NCI-H2081 (cell line): ENCODE data around the gene COPZ1.
A peak's percentile ranks its signal among the peaks of the same experiment; 100 is the strongest.
"Not testable (repeated sequence)": the region's sequence is repeated elsewhere in the genome, so short reads cannot be mapped to it uniquely, and the experiment has no call there.

ENCODE experiments used
- DNase-seq, 2 experiments: peaks; one replicate each; lab custom pipeline; 2025; lab: John Stamatoyannopoulos, UW

Gene COPZ1, protein sequence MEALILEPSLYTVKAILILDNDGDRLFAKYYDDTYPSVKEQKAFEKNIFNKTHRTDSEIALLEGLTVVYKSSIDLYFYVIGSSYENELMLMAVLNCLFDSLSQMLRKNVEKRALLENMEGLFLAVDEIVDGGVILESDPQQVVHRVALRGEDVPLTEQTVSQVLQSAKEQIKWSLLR

DNA sequence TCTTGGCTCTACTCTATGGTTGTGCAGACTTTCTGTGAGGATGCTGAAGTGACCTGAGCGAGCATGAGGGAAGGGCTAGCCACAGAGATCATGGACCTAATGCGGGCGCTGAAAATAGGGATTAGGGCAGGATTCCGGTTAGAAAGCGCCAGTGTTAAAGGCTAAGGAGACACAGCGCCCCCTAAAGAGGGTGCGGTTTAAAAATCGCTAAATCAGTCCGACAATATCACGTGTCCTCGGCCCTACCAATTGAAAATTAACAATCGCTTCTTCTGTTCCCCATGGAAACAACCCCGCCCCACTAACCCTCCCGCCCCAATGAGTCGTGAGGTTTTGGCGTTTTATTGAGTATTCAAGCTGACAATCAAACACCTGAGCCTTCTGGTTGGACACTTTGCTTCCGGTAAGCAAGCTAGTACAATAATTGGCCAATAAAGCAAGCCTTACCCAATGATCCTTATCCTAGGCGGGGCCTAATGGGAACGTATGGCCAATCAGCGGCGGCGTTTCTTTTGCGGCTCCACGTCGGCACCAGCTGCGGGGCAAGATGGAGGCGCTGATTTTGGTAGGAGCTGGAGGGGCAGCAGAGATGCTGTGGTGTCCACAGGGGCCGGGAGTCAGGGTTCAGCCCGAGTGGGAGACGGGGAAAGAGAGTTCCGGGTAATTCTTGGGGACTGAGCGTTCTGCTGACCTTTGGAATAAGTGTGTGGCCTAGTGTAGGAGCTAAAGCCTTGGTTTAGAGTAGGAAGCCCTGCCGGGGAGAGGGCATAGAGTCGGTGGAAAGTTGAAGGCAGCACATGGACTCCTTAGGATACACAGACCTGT is at the start of gene COPZ1:
TSS of gene COPZ1 (plus strand) at position 515 of the 825 bp plus-strand sequence. CDS start at position 548, 33 bp downstream.
- DNase-seq: peak; percentile 98 to 100

GRCh38 chr12:54276368-54276767 is 48.6 kb upstream of the COPZ1 start:
- no peak for DNase-seq

- no peak for DNase-seq
Measured at GRCh38 chr12:54277823-54278276, 47.1 kb upstream of the COPZ1 start.

GRCh38 chr12:54279227-54279631 is 45.7 kb upstream of the COPZ1 start:
- no peak for DNase-seq

DNA sequence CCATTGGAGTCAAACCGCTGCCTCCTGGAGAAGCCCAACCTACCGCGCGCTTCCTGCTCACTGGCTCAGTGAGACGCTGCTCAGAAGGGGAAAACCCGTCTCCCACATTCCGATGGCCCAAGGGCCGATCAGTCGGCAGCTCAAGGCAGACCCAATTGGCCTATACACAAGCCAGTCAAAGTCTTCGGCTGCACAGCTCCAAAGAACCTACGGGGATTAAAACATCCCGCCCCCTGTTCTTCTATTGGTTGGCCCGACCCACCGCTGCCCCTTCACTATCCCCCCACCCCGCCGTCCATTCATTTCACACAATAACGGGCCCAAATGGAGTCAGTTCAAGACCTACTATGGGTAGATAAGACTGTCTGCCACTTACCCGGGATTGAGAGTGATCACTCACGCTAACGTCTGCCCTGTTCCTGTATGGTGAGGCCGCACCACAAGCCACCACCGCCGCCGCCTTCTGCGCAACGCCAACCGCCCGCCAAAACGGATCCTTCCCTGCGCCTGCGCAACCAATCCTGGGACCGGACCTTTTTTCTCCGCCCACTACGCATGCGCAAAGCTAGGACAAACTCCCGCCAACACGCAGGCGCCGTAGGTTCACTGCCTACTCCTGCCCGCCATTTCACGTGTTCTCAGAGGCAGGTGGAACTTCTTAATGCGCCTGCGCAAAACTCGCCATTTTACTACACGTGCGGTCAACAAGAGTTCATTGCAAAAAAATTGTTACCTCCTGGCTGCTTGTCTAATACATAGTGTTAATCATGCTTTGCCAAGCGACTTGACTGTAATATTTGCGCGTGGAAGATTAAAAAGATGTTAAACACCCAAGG is 45.1 kb upstream of the COPZ1 start, which contains the start of gene CBX5:
TSS of gene CBX5 (minus strand) at position 491 of the 836 bp plus-strand sequence. CDS start 22,472 bp downstream, outside the sequence.
- DNase-seq: peak; percentile 98 to 100

- DNase-seq: peak; percentile 99 to 100
Measured at GRCh38 chr12:54280468-54281260, 44.3 kb upstream of the COPZ1 start, which contains the start of gene HNRNPA1. Gene HNRNPA1 (plus strand): TSS chr12:54280726. CDS start chr12:54280808, 82 bp downstream.

- not testable (repeated sequence) for DNase-seq
Measured at GRCh38 chr12:54281261-54281638, 43.7 kb upstream of the COPZ1 start.

GRCh38 chr12:54281694-54282093 is 43.2 kb upstream of the COPZ1 start:
- DNase-seq: not testable (repeated sequence)

GRCh38 chr12:54282949-54283593 is 41.9 kb upstream of the COPZ1 start:
- no peak for DNase-seq

DNA sequence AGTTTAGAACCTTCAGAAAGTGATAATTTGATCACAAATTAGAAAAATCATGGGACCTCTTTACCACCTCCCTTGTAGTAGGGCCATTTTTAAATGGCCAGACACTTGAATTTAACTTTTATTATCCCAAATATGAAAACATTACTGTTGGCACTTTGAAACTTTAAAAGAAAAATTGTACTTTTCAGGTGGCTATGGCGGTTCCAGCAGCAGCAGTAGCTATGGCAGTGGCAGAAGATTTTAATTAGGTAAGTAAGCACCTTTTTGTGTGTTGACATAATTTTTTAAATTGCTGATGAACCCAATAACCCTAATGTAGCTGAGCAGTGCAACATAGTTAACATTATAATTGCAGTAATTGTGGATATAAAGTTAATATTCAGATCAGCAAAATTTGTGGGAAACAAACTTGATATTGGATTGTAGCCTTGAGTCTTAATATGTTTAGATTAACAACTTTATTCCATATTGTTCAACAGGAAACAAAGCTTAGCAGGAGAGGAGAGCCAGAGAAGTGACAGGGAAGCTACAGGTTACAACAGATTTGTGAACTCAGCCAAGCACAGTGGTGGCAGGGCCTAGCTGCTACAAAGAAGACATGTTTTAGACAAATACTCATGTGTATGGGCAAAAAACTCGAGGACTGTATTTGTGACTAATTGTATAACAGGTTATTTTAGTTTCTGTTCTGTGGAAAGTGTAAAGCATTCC is 40.7 kb upstream of the COPZ1 start:
- not testable (repeated sequence) for DNase-seq

- DNase-seq: no peak
Measured at GRCh38 chr12:54285150-54286041, 39.5 kb upstream of the COPZ1 start.

DNA sequence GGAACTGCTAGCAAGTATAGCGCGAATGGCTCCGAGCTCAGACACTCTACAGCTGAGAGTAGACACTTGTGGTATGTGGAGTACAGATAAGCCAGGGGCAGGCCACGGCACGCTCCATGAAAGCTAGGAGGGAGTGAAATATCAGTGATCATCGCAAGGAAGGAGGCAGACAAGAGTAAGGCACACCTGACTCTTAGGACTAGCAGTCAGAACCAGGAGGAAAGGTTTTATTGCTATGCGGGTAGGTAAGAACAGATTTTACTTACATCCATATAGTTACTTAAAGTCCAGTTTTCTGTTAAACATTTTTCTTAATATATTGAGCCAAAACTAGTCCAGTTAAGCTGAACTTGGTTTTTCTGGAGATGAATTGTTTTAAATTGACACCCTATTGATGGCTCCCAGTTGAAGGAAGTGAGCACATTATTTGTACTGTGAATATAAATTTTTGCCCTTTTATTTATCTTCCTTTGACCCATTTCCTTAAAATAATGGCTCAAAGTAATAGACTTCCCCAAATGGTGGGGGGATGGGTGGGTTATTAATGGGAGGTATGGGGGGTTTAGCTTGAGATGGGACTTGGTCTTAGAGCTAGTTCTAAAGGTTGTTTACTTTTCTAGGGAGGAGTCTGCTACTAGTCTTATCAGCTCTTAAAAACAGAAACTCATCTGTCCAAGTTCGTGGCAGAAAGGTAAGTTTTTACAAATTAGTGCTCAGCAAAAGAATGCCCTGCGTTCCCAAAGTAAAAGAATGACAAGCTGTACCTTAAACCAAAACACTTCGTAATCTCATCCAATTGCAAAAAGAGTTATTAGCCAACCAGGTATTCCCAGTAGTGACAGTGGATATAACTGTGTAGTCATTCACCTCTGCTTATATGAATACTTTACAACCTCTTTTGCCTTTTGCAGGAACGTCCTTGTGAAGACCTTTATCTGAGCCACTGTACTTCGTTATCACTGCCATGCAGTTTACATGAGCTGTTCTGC is 38.6 kb upstream of the COPZ1 start:
- no peak for DNase-seq

DNA sequence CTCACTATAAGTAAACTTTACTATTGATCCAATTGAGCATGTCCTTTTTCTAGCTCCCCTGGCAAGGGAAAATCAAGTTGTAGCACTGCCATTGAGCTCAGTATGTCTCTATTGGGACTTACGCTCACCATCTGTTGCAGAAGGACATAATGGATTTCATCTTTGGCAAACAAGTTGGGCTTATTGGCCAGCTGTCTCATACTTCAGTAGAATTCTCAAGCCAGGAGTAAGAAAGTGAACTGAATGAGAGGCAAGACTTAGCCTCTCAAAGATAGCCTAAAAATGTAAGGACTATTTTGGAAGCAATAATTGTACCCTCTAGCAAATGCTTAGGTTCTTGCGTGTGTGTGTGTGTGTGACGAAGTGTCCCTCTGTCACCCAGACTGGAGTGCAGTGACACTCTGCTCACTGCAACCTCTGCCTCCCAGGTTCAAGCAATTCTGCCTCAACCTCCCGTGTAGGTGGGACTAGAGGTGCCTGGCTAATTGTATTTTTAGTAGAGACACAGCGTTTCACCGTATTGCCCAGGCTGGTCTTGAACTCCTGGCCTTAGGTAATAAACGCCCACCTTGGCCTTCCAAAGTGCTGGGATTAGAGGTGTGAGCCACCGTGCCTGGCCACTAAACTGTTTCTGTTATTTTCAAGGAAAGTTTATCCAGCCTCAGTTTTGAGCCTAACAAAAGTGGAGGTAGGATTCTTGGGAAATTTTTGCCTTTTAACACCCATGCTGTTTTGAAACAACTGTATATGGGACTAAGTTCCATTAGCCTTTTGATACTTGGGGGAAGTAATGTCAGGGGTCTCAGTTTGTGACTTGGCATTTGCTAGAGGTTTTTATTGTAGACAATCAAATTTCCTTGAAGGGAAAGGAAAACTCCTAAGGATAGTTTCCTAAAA is 37.4 kb upstream of the COPZ1 start:
- no peak for DNase-seq

DNA sequence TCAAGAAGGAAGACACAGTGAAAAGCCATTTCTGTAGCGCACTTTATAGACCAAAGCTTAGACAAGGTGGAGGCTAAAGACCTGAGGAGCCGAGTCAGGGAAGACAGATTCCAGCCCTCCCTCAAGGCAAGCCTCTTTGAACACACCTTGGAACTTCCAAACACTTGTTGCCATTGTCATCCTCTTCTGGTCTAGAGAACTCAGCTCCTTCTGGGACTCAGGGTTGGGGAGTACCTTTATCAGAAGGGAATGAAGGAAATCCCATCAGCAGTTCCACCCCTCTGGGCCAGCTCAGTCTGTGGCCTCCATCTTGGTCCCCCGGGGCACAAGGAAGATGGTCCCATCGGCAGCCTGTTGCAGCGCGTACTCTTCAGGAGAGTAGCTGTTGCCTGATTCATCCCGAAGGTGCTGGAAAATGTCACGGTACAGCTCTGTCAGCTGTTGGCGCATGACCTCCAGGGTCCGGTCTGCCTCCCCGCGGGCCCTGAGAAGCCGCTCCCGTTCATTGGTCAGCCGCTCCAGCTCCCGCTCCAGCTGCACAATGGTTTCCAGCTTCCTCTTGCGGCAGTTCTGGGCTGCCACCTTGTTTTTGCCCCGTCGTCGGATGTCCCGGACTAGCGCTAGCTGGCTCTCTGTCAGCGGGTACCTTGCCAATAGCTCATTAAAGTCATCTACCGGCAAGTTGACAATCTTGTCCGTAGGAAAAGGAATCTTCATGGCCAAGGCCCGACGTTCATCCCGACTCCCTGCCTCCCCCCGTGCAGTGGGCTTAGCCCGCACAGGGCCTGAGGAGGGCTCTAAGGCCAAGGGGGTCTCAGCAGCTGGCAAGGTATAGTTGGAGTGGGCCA is 32.6 kb upstream of the COPZ1 start:
- DNase-seq: no peak

GRCh38 chr12:54292931-54293241 is 32.0 kb upstream of the COPZ1 start:
- no peak for DNase-seq
